Measurements from ENCODE around the gene ACTN2.

The ACTN2 gene

DNA sequence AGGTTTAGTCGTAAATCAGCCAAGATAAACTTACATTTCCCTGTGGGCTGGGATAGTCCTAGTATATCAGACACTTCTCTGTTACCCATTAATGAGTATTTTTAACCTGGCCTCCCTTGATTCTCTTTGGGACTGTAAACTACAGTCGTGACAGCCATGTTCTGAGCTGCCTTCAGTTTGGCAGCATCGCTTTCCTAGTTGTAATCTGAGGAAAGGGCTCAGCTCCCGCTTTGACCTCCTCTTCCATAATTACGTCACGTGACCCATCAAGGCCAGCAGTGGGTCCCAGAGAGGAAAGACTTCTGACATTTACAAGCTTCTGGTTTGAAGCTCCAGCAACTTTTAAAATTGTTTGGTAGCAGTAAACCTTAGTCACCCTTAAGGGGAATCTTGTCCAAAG is 74.2 kb downstream of the ACTN2 start:
- TF ChIP-seq ZFX (IDR thresholded peaks at IDR 0.05): no peak
- TF ChIP-seq, protein P1, sequence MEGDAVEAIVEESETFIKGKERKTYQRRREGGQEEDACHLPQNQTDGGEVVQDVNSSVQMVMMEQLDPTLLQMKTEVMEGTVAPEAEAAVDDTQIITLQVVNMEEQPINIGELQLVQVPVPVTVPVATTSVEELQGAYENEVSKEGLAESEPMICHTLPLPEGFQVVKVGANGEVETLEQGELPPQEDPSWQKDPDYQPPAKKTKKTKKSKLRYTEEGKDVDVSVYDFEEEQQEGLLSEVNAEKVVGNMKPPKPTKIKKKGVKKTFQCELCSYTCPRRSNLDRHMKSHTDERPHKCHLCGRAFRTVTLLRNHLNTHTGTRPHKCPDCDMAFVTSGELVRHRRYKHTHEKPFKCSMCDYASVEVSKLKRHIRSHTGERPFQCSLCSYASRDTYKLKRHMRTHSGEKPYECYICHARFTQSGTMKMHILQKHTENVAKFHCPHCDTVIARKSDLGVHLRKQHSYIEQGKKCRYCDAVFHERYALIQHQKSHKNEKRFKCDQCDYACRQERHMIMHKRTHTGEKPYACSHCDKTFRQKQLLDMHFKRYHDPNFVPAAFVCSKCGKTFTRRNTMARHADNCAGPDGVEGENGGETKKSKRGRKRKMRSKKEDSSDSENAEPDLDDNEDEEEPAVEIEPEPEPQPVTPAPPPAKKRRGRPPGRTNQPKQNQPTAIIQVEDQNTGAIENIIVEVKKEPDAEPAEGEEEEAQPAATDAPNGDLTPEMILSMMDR (conservative IDR thresholded peaks at IDR 0.05): no peak
- H3K27ac ChIP-seq: no peak overlapping the region

DNA sequence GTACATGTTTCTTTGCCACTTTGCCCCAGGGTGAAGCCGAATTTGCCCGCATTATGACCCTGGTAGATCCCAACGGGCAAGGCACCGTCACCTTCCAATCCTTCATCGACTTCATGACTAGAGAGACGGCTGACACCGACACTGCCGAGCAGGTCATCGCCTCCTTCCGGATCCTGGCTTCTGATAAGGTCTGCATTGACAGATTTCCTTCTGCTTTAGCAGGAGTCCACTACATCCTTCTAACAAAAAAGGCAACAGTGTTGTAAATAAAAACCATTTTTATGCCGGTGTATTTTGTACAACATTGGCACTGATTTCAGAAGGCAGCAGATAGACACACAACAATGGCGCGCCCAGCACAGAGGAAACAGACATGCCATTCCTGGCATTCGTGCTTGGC is 74.7 kb downstream of the ACTN2 start:
- no peak overlapping the region for H3K27ac ChIP-seq
- TF ChIP-seq, protein P1 (conservative IDR thresholded peaks at IDR 0.05): no peak
- TF ChIP-seq ZFX (IDR thresholded peaks at IDR 0.05): no peak

DNA sequence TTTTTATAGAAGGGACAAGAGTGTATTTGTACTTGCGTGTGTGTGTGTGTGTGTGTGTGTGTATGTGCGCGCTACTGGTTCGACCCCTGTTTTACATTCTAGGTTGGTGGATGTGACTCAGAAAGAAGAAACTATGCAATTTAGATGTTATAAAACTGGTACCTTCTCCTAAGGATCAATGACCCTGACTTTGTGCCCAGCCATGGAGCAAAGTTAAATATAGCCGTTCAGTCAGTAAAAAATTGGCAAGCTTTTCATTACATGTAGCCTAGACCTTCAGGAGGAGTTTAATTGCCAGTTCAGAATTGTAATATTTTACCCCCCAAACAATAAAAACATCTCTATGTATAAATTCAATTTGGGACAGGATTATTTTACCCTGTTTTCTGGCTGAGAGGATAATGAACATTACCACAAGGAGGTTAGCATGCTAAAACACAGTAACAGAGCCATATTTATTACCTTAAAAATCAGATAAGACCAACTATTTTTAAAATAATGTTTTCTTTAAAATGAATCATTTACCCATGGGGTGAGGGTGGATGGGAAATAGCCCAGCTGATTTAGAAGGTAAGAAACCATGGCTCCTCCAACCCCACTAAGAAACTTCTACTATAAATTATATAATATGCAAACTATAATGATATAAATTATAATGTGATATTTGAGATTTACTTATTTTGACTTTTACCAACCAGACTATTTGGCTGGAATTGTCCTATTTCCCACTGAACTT is 75.3 kb downstream of the ACTN2 start:
- H3K27ac ChIP-seq: no peak overlapping the region
- TF ChIP-seq, protein P1 (conservative IDR thresholded peaks at IDR 0.05): no peak
- no peak for TF ChIP-seq ZFX (IDR thresholded peaks at IDR 0.05)

DNA sequence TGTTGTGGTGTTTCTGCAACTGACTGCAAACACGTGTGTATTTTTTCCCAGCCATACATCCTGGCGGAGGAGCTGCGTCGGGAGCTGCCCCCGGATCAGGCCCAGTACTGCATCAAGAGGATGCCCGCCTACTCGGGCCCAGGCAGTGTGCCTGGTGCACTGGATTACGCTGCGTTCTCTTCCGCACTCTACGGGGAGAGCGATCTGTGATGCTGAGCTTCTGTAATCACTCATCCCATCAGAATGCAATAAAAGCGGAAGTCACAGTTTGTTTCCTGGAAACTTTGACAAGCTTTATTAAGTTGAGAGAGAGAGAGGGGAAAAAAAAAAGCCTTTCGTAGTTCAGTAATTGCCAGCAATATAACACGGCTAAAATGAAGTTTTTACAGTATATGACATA is 76.1 kb downstream of the ACTN2 start:
- TF ChIP-seq, protein P1 (conservative IDR thresholded peaks at IDR 0.05): no peak
- TF ChIP-seq ZFX (IDR thresholded peaks at IDR 0.05): no peak
- H3K27ac ChIP-seq: no peak overlapping the region

DNA sequence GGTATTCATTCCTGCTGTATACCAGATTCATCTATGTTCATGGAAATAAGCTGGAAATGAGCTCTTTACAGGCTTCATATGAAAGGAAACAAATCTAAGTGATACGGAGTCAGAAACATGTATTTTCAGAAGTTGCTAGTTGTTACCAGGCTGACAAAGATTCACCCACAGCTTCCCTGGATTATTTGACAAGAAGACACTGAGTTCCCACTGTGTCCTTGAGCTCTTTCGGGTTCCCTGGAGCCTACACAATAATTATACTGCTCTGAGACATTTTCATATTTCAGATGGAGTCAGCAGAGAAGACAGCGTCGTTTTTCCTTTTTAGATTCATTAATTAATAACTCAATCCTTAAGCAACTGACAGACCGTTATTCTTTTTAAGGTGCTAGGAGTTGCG is 79.5 kb downstream of the ACTN2 start:
- no peak for TF ChIP-seq ZFX (IDR thresholded peaks at IDR 0.05)
- TF ChIP-seq, protein P1 (conservative IDR thresholded peaks at IDR 0.05): no peak
- no peak overlapping the region for H3K27ac ChIP-seq

DNA sequence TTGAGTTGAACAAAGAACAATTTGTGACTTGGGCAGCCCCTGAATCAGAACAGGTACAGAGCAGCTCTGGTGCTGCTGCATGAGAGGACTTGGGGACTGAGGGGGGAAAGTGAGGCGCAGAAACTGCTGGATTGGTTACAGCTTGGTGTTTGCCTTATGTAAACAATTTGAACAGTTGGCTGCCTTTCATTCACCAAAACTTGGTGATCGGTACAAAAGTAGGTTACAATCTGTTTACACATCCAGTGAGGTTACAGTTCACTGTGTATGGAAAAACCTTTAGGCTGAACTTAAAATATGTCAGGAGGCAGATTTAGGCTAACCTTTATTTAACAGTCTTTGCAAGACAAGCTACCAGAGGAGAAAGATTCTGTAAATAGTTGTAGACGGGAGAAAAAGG is 80.2 kb downstream of the ACTN2 start:
- no peak for TF ChIP-seq ZFX (IDR thresholded peaks at IDR 0.05)
- TF ChIP-seq, protein P1 (conservative IDR thresholded peaks at IDR 0.05): no peak
- no peak overlapping the region for H3K27ac ChIP-seq

DNA sequence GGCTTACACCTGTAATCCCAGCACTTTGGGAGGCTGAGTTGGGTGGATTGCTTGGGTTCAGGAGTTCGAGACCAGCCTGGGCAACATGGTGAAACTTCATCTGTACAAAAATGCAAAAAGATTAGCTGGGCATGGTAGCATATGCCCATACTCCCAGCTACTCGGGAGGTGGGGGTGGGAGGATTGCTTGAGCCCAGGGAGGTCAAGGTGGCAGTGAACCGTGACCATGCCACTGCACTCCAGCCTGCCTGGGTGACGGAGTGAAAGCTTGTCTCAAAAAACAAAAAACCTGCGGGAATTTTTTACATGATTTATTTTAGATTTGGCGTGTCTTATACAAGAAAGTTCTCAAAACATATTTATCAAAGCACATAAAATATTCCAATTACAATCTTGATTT is 81.0 kb downstream of the ACTN2 start:
- H3K27ac ChIP-seq: no peak overlapping the region
- TF ChIP-seq ZFX (IDR thresholded peaks at IDR 0.05): no peak
- TF ChIP-seq, protein P1 (conservative IDR thresholded peaks at IDR 0.05): no peak

All from C4-2B (cell line).